LNCAP (cell line): ENCODE measurements around the gene CDC45.

ENCODE experiments used
- TF ChIP-seq, protein P1 (sequence below): fragments of 450-650 bp; IDR thresholded peaks from 2 replicates; pipeline ENCODE4 v1.5.1; 2017; ENCODE audit warnings: mild to moderate bottlenecking

The CDC45 gene, protein sequence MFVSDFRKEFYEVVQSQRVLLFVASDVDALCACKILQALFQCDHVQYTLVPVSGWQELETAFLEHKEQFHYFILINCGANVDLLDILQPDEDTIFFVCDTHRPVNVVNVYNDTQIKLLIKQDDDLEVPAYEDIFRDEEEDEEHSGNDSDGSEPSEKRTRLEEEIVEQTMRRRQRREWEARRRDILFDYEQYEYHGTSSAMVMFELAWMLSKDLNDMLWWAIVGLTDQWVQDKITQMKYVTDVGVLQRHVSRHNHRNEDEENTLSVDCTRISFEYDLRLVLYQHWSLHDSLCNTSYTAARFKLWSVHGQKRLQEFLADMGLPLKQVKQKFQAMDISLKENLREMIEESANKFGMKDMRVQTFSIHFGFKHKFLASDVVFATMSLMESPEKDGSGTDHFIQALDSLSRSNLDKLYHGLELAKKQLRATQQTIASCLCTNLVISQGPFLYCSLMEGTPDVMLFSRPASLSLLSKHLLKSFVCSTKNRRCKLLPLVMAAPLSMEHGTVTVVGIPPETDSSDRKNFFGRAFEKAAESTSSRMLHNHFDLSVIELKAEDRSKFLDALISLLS

DNA sequence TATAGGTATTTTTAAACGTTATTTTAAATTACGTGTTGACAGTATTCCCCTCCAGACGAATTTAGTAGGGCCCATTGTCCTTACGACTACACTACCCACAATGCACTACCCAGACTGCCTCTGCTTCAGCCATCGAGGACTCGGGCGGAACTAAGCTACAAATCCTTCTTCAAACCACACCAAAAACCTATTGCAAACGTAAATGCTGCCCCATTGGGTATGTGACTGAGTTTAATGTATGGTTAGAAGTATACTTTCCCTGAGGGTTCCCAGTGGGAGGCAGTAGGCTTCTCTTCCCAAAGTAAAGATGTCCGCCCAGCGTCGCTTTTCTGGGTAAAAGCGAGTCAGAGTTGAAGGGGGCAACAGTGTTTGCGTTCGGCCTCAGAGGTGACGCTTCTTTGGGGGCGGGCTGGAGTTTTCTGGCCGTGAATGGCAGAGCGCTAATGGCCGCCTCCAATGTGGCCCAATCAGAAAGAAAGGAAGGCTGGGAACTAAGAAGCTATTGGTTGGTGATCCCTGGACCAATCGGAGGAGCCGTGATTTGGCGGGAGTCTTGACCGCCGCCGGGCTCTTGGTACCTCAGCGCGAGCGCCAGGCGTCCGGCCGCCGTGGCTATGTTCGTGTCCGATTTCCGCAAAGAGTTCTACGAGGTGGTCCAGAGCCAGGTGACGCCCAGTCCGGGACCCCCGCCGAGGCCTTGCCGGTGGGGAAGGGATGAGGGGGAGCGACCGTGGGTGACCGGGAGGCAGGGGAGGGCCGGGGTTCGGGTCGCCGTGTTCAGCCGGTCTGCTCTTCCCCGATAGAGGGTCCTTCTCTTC lies at the start of gene CDC45:
TSS of gene CDC45 (plus strand) at position 566 of the 818 bp plus-strand sequence. CDS start at position 615, 49 bp downstream.
- TF ChIP-seq, protein P1, sequence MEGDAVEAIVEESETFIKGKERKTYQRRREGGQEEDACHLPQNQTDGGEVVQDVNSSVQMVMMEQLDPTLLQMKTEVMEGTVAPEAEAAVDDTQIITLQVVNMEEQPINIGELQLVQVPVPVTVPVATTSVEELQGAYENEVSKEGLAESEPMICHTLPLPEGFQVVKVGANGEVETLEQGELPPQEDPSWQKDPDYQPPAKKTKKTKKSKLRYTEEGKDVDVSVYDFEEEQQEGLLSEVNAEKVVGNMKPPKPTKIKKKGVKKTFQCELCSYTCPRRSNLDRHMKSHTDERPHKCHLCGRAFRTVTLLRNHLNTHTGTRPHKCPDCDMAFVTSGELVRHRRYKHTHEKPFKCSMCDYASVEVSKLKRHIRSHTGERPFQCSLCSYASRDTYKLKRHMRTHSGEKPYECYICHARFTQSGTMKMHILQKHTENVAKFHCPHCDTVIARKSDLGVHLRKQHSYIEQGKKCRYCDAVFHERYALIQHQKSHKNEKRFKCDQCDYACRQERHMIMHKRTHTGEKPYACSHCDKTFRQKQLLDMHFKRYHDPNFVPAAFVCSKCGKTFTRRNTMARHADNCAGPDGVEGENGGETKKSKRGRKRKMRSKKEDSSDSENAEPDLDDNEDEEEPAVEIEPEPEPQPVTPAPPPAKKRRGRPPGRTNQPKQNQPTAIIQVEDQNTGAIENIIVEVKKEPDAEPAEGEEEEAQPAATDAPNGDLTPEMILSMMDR: no peak

DNA sequence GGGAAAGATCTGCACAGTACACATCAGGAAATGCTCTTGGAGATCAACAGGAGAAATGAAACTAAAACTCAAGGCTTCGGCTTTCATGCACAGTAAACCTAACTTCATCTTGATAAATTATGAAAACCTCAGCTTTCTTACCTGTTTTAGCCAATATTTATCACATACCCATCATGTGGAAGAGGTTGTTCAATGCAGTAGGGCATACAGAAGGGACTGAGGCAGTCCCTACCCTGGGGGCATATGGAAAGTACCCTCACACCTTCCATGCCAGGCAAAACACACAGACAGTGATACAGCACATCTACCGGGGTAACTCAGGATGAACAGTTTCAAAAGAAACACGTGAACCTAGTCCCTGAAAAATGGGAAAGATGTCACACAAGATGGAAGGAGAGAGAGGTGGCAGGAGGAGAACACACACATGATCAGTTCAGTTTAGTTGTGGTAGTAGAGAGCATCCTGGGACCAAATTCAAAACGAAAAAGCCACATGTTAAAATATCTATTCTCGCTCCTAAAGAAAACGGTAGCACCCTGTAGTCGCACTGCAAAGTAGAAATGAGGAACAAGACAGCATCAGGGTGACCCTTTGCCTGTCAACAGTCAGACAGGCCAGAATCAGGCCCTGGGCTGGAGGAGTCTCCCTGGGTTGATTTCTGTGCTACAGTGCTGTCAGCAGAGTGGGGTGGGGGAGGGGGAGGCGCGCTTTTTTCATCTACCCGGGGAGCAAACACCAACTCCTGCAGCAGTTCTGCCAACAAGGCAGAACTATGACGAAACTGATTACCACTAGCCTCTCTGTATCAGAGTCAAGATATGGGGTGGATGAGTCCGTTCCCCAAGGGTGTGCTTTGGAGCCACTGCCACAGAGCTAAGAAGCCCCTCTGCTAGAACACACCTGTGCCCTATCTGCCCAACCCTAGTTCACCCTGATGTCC lies 49.5 kb upstream of the CDC45 start:
- TF ChIP-seq, protein P1: no peak

DNA sequence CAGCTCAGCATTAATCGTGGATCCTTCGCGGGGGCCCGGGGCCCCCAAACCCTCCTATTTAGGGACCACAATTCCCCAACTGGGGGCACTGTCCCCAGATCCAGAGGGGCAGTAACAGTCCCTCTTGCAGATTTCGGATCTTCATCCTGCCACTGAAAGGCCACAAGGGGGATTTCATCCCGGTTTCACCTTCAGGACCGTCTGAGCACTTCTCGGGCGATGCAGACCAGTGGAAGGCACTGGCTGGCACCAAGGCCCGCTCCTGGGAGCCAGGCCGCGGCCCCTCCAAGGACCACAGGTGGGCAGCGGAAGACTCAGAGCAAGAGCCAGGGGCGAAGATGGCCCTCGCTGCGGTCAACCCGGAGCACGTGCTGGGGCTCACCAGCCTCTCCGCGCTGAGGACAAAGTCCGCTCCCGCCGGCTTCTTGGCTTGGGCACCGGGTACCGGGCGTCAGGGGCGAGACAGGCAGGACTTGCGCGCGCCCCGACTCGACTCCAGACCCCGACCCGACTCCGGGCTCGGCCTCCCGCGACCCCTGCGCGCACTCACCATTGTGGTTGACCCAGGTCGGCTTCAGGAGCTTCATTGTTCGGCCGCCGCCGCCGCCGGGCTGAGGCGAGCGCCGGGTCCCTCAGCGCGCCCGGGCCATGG lies 48.7 kb upstream of the CDC45 start:
- TF ChIP-seq, protein P1: no peak

DNA sequence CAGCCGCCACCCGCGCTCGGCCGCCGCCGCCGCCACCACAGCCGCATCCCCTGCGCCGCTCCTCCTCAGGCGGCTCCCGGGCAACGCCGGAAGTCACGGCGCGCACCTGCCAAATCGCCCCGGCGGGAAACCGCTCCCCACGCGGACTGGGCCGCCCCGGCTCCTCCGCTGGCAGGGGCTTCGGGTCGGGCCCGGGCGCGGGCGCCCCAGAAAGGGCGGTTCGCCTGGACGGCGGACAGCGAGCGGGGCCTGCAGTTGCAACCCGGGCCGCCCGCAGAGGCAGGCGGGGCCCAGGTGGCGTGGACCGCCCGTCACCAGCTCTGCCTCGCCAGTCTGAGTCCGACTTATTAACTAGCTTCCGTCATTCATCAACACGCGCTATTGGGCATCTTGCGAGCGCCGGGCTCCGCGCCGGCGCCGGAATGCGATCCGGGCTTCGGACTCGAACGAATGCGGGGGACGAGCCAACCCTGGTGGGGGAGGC lies 48.0 kb upstream of the CDC45 start, which contains the start of gene HIRA:
TSS of gene HIRA (minus strand) at position 85 of the 484 bp plus-strand sequence. CDS start 257 bp downstream, outside the sequence.
- TF ChIP-seq, protein P1: no peak

DNA sequence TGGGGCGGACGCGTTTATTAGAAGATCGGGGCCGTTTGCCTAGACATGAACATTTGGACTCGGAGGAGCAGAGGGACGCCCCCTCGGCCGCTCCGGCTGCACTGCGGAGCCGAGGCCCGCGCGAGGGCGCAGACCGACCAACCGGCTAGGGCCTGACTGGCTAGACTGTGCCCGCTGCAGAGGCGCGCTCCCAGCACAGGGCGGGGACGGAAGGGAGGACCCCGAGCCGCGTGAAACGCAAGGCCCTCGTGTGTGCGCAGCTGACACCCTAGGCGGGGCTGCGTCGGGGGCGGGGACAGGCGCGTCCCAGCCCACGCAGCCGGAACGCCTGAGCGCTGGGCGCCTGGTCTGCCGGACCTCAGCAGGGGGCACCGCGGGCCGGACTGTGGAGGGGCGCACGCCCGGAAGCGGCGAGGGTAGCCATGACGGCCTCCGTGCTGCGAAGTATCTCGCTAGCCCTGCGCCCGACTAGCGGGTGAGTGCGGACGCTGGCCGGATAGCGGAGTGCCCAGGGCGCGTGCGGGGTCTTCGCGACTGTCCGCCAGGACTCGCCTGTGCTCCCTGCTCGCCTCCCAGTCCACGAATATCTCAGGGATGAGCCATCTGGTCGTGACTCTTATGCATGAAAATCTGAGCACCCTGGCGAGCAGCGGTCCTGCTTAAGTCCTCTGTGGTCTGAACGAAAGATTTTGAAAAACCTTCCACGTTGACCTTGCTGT lies 47.4 kb upstream of the CDC45 start, which contains the start of gene MRPL40:
TSS of gene MRPL40 (plus strand) at position 413 of the 719 bp plus-strand sequence. CDS start at position 423, 10 bp downstream.
- TF ChIP-seq, protein P1: no peak

DNA sequence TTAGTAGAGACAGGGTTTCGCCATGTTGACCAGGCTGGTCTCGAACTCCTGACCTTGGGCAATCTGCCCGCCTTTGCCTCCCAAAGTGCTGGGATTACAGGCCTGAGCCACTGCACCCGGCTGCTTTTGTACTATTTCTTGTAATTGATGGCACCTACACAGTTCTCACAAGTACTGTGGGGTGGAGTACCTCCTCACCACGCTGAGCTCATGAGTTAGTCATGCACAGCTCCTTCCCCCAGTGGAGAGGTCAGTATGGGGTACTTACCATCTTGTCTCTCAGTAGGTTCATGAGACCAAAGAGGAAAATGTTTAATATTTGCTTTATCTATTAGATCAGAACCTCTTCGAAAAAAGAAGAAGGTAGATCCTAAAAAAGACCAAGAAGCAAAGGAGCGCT lies 45.3 kb upstream of the CDC45 start:
- TF ChIP-seq, protein P1: no peak
